Panc1 (cell line): Measurements from ENCODE around the gene UBE2Q2. TPM values are rescaled to one million over a fixed set of nuclear protein-coding genes. Genes with fewer than 3 reads are reported as not detected.
A peak's percentile ranks its signal among the peaks of the same experiment; 100 is the strongest.

ENCODE experiments used
- ATAC-seq: fragments of 200-7000 bp; cut with Tn5 transposase; 2 replicates; pipeline ENCODE4 v1.9.1; 2020; ENCODE audit warnings: mild to moderate bottlenecking, moderate library complexity
- BruUV-seq: library from RNA; stranded (reverse); fragments of 400-500 nt; replicated peaks from 2 replicates; lab custom pipeline; 2021; lab: Mats Ljungman, UMichigan
- CTCF ChIA-PET: fragments of 300-600 bp; sonication (Branson Sonifier 250); formaldehyde crosslinking; loops from one replicate; lab custom pipeline; 2022; ENCODE audit warnings: antibody characterized with exemption; lab: Charles Lee
- POLR2A ChIA-PET: fragments of 300-600 bp; sonication (Branson Sonifier 250); formaldehyde crosslinking; loops from one replicate; lab custom pipeline; 2022; ENCODE audit warnings: antibody characterized with exemption; lab: Charles Lee
- DNase-seq: peaks from one replicate; pipeline ENCODE4 v3.0.0-alpha.2; 2010; ENCODE audit warnings: low read depth, low spot score
- H3K27ac ChIP-seq: 2 replicates; pipeline ENCODE4 v1.5.1; 2011; ENCODE audit warnings: mild to moderate bottlenecking, low read length, inconsistent platforms
- H3K27me3 ChIP-seq: fragments of 200-500 bp; sonication (Bioruptor generic); 2 replicates; pipeline ENCODE4 v1.6.0; 2014; ENCODE audit warnings: low read length, inconsistent platforms; ENCODE audit not compliant: control insufficient read depth, insufficient read depth
- H3K36me3 ChIP-seq: fragments of 200-500 bp; sonication (Bioruptor generic); 2 replicates; pipeline ENCODE4 v1.5.1; 2014; ENCODE audit warnings: inconsistent platforms, mild to moderate bottlenecking, low read length, moderate library complexity; ENCODE audit not compliant: control insufficient read depth, insufficient read depth
- H3K4me1 ChIP-seq: 2 replicates; pipeline ENCODE4 v1.5.1; 2011; ENCODE audit warnings: inconsistent platforms, mild to moderate bottlenecking, low read length, moderate library complexity; ENCODE audit not compliant: control insufficient read depth, insufficient read depth
- H3K4me3 ChIP-seq, 2 experiments: 2 replicates each; pipeline ENCODE4 v1.5.1; 2011 to 2012; ENCODE audit warnings: low read depth in 2 of 2, low read length in 2 of 2, mild to moderate bottlenecking in 2 of 2, inconsistent platforms in 1 of 2, moderate library complexity in 1 of 2
- H3K9me3 ChIP-seq: fragments of 200-500 bp; sonication (Bioruptor generic); 2 replicates; pipeline ENCODE4 v1.5.1; 2014; ENCODE audit warnings: low read depth, mild to moderate bottlenecking, inconsistent platforms, low read length, moderate library complexity; ENCODE audit not compliant: control insufficient read depth, insufficient read depth
- POLR2AphosphoS5 ChIP-seq: IDR thresholded peaks from 2 replicates; pipeline ENCODE4 v1.6.1; 2012; ENCODE audit warnings: mild to moderate bottlenecking, low read depth, low read length, moderate library complexity
- SIN3A ChIP-seq: IDR thresholded peaks from 2 replicates; pipeline ENCODE4 v1.6.1; 2012; ENCODE audit warnings: low read depth, mild to moderate bottlenecking, low read length, moderate library complexity, borderline replicate concordance; ENCODE audit not compliant: insufficient read depth
- TCF7L2 ChIP-seq: IDR thresholded peaks from 2 replicates; pipeline ENCODE4 v1.6.1; 2011; ENCODE audit warnings: mild to moderate bottlenecking, low read depth, low read length, inconsistent platforms
- in situ Hi-C: cut with HindIII; loops from 2 replicates; pipeline ENCODE4 v1.10.0; 2016; ENCODE audit warnings: low sequenced_read_pairs, low pct_unique_long_range_greater_than_20kb
- intact Hi-C: fragments of 100-400 bp; cut with micrococcal nuclease; formaldehyde crosslinking; loops from one replicate; pipeline ENCODE4 v1.10.0; 2022; ENCODE audit not compliant: unreplicated experiment
- total RNA-seq: library from RNA; stranded (reverse); gene quantifications from one replicate; pipeline ENCODE4 v1.2.1, GENCODE V29; 2021; ENCODE audit not compliant: unreplicated experiment
- TF ChIP-seq, protein P1 (sequence below): fragments of 450-650 bp; IDR thresholded peaks from 2 replicates; pipeline ENCODE4 v1.5.1; 2017; ENCODE audit warnings: mild to moderate bottlenecking
- TF ChIP-seq, protein P2 (sequence below), 2 experiments: IDR thresholded peaks; 2 replicates each; pipeline ENCODE4 v1.6.1; 2011 to 2012; ENCODE audit warnings: low read depth in 2 of 2, control low read depth in 1 of 2, low read length in 1 of 2, mild to moderate bottlenecking in 1 of 2, moderate library complexity in 1 of 2; ENCODE audit not compliant: insufficient read depth in 1 of 2

Gene UBE2Q2
- total RNA-seq, 1 experiment from 2014 or later: 39.2 TPM

DNA sequence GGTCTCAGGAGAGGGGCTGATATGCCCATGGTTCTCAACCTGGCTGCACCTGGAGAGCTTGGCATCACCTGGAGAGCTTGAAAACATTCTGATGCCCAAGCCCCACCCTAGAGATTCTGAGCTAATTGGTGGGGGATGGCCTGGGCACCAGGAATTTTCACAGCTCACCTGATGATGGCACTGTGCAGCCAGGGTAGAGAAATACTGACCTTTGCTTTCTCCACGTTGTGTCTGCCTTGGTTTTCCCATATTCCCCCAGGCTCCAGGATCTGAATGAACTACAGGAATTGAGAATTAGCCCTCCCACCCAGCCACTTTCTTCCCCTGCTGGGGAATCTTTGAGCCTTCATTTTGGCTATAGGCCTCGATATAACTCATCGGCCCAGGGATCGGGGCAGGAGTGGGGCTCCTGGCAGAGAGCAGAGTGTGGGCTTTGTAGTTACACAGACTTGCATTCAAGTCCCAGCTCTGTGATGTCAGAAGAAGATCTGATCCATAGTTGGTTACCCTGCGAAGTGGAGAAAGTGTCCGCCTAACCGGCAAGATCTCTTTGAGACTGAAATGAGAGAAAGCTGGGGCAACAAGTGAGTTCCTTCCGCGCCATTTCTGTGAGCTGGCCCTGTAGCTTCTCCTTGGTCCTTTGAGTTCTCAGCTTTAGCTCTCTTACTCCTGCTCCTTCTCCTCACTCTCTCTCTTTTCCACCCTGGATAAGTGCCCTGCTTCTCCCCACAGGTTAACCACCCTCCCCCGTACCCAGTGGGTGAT is 33.1 kb upstream of the UBE2Q2 start:
- ChIA-PET CTCF (interaction anchor here (0.6 to 1.5 kb wide), 8 partner anchors 13 to 340 kb away, joined by 3 to 12 read pairs (median 3); no protein-coding TSS in a partner anchor), POLR2A (no interaction called here)
- in situ Hi-C loops: no loop called here
- ATAC-seq (peak; percentile 92), DNase-seq (peak; percentile 20)
- intact Hi-C loops: loop anchor here (1.0 to 10.0 kb wide), 2 partner anchors 115 to 329 kb away; no protein-coding TSS in a partner anchor
- no TSS peak for BruUV-seq
- Histone ChIP-seq H3K27me3 (peaks cover 3% of the 10 kb centered on the region; the same call in 1 of the 2 replicates), H3K9me3 (no peaks in the 10 kb centered on the region), H3K4me1 (no peaks in the 10 kb centered on the region), H3K4me3 (no peak overlapping the region), H3K27ac (no peak overlapping the region), H3K36me3 (no peaks in the 10 kb centered on the region)
- TF ChIP-seq, protein P1, sequence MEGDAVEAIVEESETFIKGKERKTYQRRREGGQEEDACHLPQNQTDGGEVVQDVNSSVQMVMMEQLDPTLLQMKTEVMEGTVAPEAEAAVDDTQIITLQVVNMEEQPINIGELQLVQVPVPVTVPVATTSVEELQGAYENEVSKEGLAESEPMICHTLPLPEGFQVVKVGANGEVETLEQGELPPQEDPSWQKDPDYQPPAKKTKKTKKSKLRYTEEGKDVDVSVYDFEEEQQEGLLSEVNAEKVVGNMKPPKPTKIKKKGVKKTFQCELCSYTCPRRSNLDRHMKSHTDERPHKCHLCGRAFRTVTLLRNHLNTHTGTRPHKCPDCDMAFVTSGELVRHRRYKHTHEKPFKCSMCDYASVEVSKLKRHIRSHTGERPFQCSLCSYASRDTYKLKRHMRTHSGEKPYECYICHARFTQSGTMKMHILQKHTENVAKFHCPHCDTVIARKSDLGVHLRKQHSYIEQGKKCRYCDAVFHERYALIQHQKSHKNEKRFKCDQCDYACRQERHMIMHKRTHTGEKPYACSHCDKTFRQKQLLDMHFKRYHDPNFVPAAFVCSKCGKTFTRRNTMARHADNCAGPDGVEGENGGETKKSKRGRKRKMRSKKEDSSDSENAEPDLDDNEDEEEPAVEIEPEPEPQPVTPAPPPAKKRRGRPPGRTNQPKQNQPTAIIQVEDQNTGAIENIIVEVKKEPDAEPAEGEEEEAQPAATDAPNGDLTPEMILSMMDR: peak; percentile 76
- TF ChIP-seq, protein P2, sequence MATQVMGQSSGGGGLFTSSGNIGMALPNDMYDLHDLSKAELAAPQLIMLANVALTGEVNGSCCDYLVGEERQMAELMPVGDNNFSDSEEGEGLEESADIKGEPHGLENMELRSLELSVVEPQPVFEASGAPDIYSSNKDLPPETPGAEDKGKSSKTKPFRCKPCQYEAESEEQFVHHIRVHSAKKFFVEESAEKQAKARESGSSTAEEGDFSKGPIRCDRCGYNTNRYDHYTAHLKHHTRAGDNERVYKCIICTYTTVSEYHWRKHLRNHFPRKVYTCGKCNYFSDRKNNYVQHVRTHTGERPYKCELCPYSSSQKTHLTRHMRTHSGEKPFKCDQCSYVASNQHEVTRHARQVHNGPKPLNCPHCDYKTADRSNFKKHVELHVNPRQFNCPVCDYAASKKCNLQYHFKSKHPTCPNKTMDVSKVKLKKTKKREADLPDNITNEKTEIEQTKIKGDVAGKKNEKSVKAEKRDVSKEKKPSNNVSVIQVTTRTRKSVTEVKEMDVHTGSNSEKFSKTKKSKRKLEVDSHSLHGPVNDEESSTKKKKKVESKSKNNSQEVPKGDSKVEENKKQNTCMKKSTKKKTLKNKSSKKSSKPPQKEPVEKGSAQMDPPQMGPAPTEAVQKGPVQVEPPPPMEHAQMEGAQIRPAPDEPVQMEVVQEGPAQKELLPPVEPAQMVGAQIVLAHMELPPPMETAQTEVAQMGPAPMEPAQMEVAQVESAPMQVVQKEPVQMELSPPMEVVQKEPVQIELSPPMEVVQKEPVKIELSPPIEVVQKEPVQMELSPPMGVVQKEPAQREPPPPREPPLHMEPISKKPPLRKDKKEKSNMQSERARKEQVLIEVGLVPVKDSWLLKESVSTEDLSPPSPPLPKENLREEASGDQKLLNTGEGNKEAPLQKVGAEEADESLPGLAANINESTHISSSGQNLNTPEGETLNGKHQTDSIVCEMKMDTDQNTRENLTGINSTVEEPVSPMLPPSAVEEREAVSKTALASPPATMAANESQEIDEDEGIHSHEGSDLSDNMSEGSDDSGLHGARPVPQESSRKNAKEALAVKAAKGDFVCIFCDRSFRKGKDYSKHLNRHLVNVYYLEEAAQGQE (IDR thresholded peaks at IDR 0.05; ENCODE audit: insufficient read depth in 1 of 2, low read depth in 2 of 2, low read length in 1 of 2): no peak

DNA sequence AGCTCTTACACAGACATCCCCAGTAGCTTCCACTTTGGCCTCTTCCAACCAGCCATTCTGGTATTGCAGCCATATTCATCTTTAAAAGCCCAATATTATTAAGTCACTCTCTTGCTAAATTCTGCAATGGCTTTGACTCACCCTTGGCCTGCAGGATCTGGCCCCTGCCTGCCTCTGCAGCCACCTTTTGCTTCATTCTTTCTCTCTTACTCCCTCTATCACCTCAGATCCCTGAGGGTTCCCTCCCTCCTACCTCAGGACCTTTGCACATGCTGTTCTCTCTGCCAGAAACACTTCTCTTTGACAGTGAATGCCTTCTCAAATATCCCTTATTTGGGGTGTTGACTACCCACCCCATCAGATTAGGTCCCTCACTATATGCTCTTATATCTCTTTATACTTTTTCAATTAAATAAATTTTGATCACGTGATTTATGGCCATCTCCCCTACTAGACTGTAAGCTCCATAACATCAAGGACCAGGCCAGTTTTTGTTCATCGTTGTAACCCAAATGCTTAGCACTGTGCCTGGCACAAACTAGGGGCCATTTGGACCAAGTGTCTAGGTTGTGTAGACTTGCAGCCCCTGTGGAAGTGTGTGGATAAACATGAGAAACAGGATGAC is 32.3 kb upstream of the UBE2Q2 start:
- H3K4me3 ChIP-seq: no peak overlapping the region
- in situ Hi-C loops (no loop called here), intact Hi-C loops (loop anchor here (1.0 to 10.0 kb wide), 2 partner anchors 114 to 328 kb away; no protein-coding TSS in a partner anchor)
- no peaks in the 10 kb centered on the region for H3K9me3 ChIP-seq
- ChIA-PET POLR2A (no interaction called here), CTCF (interaction anchor here (0.5 to 1.5 kb wide), 3 partner anchors 163 to 339 kb away, joined by 3 to 12 read pairs (median 4); partner anchors contain the start of gene SNX33)
- TF ChIP-seq SIN3A: no peak
- TF ChIP-seq, protein P1: no peak
- TF ChIP-seq TCF7L2: no peak
- TF ChIP-seq, protein P2 (IDR thresholded peaks at IDR 0.05; ENCODE audit: insufficient read depth in 1 of 2, low read depth in 2 of 2, low read length in 1 of 2): no peak
- no peak for TF ChIP-seq POLR2AphosphoS5
- no peaks in the 10 kb centered on the region for H3K4me1 ChIP-seq
- no TSS peak for BruUV-seq
- DNase-seq (no peak), ATAC-seq (no peak)
- no peaks in the 10 kb centered on the region for H3K36me3 ChIP-seq
- no peaks in the 10 kb centered on the region for H3K27me3 ChIP-seq
- no peak overlapping the region for H3K27ac ChIP-seq
